ENCODE results near the gene OR5W2.
"Not testable (repeated sequence)": the region's sequence is repeated elsewhere in the genome, so short reads cannot be mapped to it uniquely, and the experiment has no call there.

Gene OR5W2

DNA sequence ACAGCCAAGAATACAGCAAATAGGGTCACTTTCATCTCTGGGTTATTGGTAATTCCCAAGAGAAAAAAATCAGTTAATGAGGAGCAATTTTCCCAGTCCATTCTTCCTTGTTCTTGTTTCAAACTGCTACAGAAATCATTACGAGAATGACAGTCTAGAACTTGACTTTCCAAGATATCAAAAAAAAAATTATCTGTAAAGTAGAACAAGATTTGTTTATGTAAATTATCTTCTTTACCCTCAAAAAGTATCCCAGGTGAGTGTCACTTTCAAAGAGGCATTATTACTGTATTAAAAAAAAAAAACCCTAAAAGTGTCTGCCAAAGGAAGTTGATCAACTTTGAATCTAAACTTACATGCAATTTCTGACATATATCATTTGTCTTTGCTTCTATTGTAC lies at the start of gene OR5W2:
OR5W2 (minus strand) TSS at position 101 of the 400 bp plus-strand sequence; CDS start at position 101, 0 bp downstream.
- DNase-seq (ENCODE audit: low spot score) (no peak), FAIRE-seq (no peak)

DNA sequence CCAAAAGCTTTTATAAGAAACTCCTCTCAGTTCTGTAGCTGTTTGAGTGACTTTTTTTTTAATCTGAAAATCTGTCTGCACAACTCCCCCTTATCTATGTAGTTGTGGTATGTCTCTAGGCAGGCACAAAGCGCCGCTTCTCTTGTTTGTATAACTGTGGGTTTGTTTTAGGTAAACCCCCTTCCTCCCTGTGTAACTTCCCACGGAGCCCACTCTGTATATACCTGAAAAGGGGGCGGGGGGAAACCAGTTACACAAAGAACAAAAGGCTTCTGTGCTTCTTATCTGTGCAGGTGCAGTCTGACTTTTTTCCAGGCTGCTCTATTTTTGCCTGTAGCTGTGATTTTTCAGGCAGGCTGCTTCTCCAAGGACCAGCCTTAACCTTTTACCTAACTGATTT lies 42.1 kb upstream of the OR5W2 start:
- DNase-seq (ENCODE audit: low spot score) (no peak), FAIRE-seq (no peak)

DNA sequence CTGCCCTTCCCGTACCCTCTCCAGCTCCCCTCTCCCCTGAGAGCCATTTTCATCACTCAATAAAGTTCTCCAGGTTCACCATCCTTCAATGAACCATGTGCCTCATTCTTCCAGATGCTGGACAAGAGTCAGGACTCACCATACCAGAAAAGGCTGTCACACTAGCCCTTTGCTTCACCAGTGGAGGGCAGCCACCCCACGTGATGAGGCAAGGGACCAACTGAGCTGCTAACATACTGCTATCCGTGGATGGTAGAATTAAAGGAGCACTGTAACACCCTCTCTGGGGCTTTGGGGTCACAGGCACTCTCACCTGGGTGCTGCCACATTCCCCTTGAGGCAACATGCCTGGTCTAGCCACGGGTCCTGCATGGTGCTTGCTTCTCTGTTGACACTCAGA lies 34.9 kb upstream of the OR5W2 start:
- FAIRE-seq = no peak

DNA sequence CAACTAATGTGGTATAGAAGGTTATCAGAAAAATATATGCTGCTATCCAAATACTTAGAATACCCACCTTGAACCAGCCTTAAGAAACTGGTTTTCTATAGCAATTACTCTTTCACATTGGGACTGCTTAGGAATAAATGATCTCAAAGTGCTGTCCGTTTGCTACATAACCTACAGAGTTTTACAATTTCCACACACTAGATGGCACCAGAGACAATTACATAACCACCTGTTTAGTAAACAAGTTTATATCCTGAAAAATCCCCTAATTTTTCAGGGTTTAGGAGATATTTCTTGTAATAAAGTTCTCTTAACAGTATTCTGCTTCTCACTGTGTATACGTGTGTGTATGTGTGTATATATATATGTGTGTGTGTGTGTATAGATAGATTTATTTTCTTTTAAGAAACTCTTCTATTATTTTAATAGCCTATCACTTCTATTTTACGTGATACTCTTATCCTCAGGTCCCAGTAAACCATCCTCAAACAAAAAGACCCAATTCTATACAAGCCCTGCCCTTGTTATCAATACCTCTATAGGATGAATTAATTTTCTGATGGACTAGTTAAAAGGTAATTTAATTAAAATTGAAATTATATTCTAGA lies 28.5 kb upstream of the OR5W2 start:
- no peak for FAIRE-seq

More for the DNA sequence above, 34.9 kb upstream of the OR5W2 start:
- DNase-seq (ENCODE audit: low spot score) = no peak

DNA sequence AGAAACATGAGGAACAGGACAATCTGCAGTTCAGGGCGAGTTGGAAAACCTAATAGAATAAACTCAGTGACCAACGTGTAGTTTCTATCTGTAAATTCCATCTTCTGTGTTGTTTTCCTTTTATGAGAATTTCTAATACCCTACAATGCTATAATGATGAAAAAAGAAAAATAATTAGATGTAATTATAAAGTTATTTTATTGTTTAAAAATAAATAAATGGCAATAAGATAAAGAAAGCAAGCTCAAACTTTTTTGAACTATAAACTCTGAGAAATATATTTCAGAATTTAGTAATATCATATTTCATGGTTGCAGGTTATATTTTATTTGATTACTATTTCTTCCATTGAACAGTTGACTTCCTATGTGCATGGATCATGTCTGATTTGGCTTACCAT lies 21.9 kb upstream of the OR5W2 start, which contains the start of gene OR5I1:
OR5I1 (minus strand) TSS at position 101 of the 400 bp plus-strand sequence; CDS start at position 101, 0 bp downstream.
- DNase-seq (ENCODE audit: low spot score) (no peak), FAIRE-seq (no peak)

More for the DNA sequence above, 28.5 kb upstream of the OR5W2 start:
- peak; percentile 14 for DNase-seq (ENCODE audit: low spot score)

DNA sequence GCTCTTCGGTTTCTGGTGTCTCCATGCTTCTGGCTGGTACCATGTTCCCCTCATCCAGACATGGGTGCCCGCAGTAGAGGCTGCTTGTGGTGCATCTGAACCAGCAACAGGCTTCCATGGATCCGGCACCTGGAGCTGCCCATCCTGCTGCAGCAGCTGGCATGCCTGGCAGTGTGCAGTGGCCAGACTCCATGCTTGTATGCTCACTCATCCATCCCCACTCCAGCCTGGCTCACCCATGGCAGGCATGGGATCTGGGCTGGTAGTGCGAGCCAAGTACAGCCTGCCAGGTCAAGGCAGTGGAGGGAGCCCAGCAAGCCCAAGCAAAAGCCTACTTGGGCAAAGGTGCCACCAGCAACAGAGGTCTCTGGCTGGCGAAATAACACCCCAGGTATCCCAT lies 6.2 kb upstream of the OR5W2 start:
- DNase-seq (ENCODE audit: low spot score) (no peak), FAIRE-seq (no peak)

DNA sequence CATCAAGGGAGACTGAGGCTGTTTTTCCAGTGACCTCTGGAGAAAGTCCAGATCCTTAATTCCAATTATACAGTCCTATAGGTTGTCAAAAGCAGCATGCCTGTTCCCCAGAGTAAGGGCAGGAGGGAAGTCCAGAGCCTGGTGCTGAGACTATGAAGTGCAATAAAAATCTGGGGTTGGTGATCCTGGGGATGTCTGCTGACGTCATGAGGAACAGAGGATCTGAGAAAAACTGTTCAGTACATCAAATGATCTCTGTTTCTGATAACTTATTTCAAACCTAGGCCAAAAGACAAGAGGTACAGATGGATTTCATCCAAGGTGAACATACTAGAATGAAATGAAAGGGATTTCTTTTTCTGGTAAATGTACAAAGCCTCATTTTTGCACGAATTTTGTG lies 12.1 kb downstream of the OR5W2 start:
- no peak for FAIRE-seq

DNA sequence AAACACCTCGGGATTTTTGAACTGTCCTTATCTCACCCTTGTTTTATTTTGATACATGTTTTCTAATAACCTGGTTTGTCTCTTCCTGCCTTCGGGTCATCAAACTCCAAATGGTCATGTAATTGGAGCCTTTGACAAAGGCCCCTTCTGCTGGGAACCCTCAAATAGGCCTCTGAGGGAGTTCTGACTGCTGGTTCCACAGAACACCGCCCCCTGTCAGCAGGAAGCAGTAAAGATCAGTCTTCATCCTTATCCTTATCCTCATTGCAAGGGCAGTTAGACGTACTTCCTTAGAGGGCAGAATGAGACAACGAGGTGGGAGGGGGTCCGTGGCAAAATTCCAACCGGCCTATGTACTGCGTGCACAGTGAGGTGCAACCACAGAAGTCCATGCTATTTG lies 19.2 kb downstream of the OR5W2 start:
- DNase-seq (ENCODE audit: low spot score) = no peak
- no peak for FAIRE-seq

More for the DNA sequence above, 12.1 kb downstream of the OR5W2 start:
- DNase-seq (ENCODE audit: low spot score) = no peak

DNA sequence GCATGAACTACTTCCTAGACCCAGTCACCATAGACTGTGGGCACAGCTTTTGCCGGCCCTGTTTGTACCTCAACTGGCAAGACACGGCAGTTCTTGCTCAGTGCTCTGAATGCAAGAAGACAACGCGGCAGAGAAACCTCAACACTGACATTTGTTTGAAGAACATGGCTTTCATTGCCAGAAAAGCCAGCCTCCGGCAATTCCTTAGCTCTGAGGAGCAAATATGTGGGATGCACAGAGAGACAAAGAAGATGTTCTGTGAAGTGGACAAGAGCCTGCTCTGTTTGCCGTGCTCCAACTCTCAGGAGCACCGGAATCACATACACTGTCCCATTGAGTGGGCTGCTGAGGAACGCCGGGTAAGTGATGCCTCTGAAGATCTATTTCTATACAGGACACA lies 28.9 kb downstream of the OR5W2 start:
- FAIRE-seq; DNase-seq (ENCODE audit: low spot score): not testable (repeated sequence)

DNA sequence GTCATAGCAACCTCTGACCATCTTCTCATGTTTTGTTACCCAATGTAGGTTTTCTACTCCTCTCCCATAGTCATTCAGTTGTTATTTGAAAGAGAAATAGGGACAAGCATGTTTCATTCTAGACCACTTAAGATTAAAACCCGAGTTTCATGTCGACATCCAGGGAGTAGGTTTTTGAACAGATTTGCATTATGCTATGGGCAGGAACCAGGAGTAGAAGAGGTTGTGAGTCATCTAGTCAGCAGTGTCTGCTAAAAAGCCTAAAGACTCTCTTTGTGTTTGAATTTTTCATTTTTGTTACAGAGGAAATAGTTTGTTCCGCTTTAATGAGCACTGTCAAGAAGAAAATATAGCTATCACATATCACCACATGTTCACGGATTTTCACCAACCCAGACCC lies 29.4 kb downstream of the OR5W2 start:
- DNase-seq (ENCODE audit: low spot score); FAIRE-seq: not testable (repeated sequence)

DNA sequence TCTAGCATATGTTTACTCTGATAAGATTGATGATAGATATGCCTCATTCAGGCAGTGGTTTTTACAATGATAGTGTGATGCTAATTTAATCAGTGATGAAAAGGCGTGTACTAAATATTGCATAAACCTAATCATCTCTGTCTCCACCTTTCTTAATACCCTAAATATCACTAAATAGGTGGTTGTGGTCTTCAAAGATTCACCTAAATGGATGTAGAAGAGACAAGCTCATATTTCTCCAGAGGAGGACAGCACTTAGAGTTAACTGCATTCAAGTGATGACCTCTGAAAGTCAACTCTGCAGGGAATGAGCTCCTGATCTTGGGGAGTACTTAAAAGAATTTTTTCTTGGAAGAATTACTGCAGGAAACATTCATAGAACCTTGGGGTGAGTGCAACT lies 31.4 kb downstream of the OR5W2 start, which contains the start of gene TRIM51:
TRIM51 (plus strand) TSS at position 301 of the 400 bp plus-strand sequence. CDS start 2,132 bp downstream, outside the sequence.
- not testable (repeated sequence) for FAIRE-seq; DNase-seq (ENCODE audit: low spot score)

DNA sequence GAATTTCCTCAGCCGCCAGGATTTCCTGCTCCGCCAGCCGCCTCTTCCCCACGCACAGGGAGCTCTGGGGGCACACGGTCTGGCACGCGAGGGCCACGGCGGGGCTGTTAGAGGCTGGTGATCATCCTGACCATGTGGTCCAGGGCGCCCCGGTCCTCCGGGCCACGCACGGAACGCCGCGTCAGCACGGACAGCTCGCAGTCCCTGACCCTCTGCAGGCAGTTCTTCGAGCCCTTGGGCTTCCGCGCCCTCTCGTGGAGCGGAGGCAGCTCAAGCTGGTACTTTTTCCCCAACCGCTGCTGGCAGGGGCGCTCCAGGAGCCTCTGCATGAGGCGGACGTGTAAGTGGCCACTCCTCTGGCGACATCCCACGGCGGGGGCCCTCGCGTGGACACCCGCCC lies 41.2 kb downstream of the OR5W2 start:
- FAIRE-seq (peak; percentile 84), DNase-seq (ENCODE audit: low spot score) (peak; percentile 33)

DNA sequence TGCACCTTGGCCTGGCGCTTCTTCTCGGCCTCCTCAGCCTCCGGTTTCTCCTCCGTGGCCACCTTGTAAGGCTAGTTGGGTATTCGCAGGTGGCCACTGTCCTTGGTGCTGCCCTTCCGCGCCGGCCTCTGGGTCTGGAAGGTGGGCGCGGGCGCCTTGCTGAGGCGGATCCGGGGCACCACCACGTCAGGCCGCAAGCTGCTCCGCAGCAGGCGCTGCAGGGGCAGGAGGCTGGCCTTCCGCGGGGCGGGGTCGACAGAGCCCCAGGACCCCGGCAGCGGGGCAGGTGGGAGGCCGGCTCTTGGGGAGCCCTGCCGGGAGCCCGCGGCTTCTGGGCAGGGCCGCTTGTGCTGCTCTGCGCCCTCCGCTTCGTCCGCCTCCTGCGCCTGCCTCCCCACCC lies 41.7 kb downstream of the OR5W2 start:
- DNase-seq (ENCODE audit: low spot score) = peak; percentile 44
- not testable (repeated sequence) for FAIRE-seq

DNA sequence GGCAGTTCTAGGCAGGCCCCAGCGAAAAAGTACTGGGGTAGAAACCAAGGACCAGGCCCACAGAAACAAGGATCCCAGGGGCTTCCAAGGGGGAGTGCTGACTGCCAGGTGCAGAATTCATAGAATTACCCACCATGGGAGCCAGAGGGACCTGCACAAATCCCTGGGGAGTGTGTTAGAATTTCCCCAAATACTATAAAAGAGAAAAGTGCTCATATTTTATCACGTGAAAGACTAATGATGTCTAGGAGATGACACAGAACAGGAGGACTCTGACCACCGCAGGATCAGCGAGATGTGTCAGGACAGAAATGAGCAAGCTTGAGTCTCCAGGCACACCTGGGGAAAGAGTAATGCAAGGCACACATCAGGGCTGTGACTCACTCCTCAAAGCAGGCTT lies 47.0 kb downstream of the OR5W2 start:
- not testable (repeated sequence) for DNase-seq (ENCODE audit: low spot score); FAIRE-seq

All from urothelium cell line (cell line).